IMR-90 (cell line): ENCODE measurements around the gene SCCPDH. TPM values are rescaled to one million over a fixed set of nuclear protein-coding genes. Genes with fewer than 3 reads are reported as not detected.

Source experiments
- ATAC-seq: fragments of 200-7000 bp; cut with Tn5 transposase; 2 replicates; pipeline ENCODE4 v1.9.1; 2020; ENCODE audit warnings: low read depth, mild to moderate bottlenecking, moderate library complexity
- BruUV-seq: library from RNA; stranded (reverse); fragments of 400-500 nt; replicated peaks from 2 replicates; lab custom pipeline; 2021; lab: Mats Ljungman, UMichigan
- CTCF ChIA-PET: fragments of 300-600 bp; formaldehyde crosslinking; extraction: SDS; loops from one replicate; lab custom pipeline; 2021; ENCODE audit warnings: antibody characterized with exemption; lab: Yijun Ruan, JAX
- POLR2A ChIA-PET: fragments of 300-600 bp; sonication (Branson Sonifier 250); formaldehyde crosslinking; loops from one replicate; lab custom pipeline; 2022; ENCODE audit warnings: antibody characterized with exemption; ENCODE audit not compliant: unreplicated experiment; lab: Charles Lee
- DNase-seq: peaks from one replicate; pipeline ENCODE4 v3.0.0; 2013
- H2AFZ ChIP-seq: replicated peaks from 2 replicates; pipeline ENCODE3; 2013; ENCODE audit warnings: low read length, mild to moderate bottlenecking; ENCODE audit not compliant: poor library complexity
- H2AK5ac ChIP-seq: 2 replicates; pipeline ENCODE4 v1.6.1; 2013; ENCODE audit warnings: low read depth, low read length, inconsistent platforms
- H2AK9ac ChIP-seq: replicated peaks from 2 replicates; pipeline ENCODE3; 2013; ENCODE audit warnings: mild to moderate bottlenecking, low read depth, low read length, moderate library complexity; ENCODE audit not compliant: poor library complexity
- H2BK120ac ChIP-seq: 2 replicates; pipeline ENCODE4 v1.6.1; 2013; ENCODE audit warnings: low read depth, low read length, inconsistent platforms
- H2BK15ac ChIP-seq: 3 replicates; pipeline ENCODE4 v1.6.1; 2013; ENCODE audit warnings: low read depth, low read length, inconsistent platforms
- H2BK20ac ChIP-seq: 2 replicates; pipeline ENCODE4 v1.6.1; 2013; ENCODE audit warnings: low read depth, mild to moderate bottlenecking, inconsistent platforms, low read length, moderate library complexity
- H2BK5ac ChIP-seq: 2 replicates; pipeline ENCODE4 v1.6.1; 2013; ENCODE audit warnings: mild to moderate bottlenecking, low read depth, low read length, inconsistent platforms; ENCODE audit not compliant: poor library complexity, severe bottlenecking
- H3K14ac ChIP-seq: replicated peaks from 2 replicates; pipeline ENCODE4 v1.6.1; 2013; ENCODE audit warnings: low read depth, low read length, inconsistent platforms
- H3K18ac ChIP-seq: 2 replicates; pipeline ENCODE4 v1.6.1; 2013; ENCODE audit warnings: low read depth, low read length, control low read depth
- H3K23ac ChIP-seq: 2 replicates; pipeline ENCODE4 v1.6.1; 2013; ENCODE audit warnings: low read depth, low read length, inconsistent platforms
- H3K27ac ChIP-seq: 2 replicates; pipeline ENCODE4 v1.5.1; 2013; ENCODE audit warnings: mild to moderate bottlenecking, control low read depth, low read length; ENCODE audit not compliant: insufficient read depth
- H3K27me3 ChIP-seq: 2 replicates; pipeline ENCODE4 v1.6.1; 2013; ENCODE audit warnings: low read length; ENCODE audit not compliant: control insufficient read depth, insufficient read depth
- H3K36me3 ChIP-seq: 2 replicates; pipeline ENCODE4 v1.6.1; 2013; ENCODE audit warnings: low read length, mixed read lengths; ENCODE audit not compliant: control insufficient read depth, insufficient read depth
- H3K4ac ChIP-seq: 2 replicates; pipeline ENCODE4 v1.6.1; 2013; ENCODE audit warnings: low read depth, low read length, inconsistent platforms
- H3K4me1 ChIP-seq: 2 replicates; pipeline ENCODE4 v1.6.1; 2013; ENCODE audit warnings: low read length, mixed read lengths; ENCODE audit not compliant: control insufficient read depth, insufficient read depth
- H3K4me2 ChIP-seq: 2 replicates; pipeline ENCODE4 v1.6.1; 2013; ENCODE audit warnings: low read depth, mild to moderate bottlenecking, control low read depth, low read length, moderate library complexity
- H3K4me3 ChIP-seq: 2 replicates; pipeline ENCODE4 v1.5.1; 2013; ENCODE audit warnings: low read depth, mild to moderate bottlenecking, control low read depth, low read length, moderate library complexity; ENCODE audit not compliant: insufficient read depth
- H3K56ac ChIP-seq: 2 replicates; pipeline ENCODE4 v1.6.1; 2013; ENCODE audit warnings: low read length, inconsistent platforms; ENCODE audit not compliant: insufficient read depth; ENCODE audit errors: extremely low read depth
- H3K79me1 ChIP-seq, 2 experiments: 2 replicates each; pipeline ENCODE4 v1.6.1; 2013; ENCODE audit warnings: low read length in 2 of 2, inconsistent platforms in 1 of 2, low read depth in 1 of 2
- H3K9ac ChIP-seq: 2 replicates; pipeline ENCODE4 v1.6.1; 2013; ENCODE audit warnings: low read depth, low read length, control low read depth
- H3K9me1 ChIP-seq: 2 replicates; pipeline ENCODE4 v1.6.1; 2013; ENCODE audit warnings: low read length, inconsistent platforms; ENCODE audit not compliant: insufficient read depth
- H3K9me3 ChIP-seq: 2 replicates; pipeline ENCODE4 v1.6.1; 2013; ENCODE audit warnings: low read length; ENCODE audit not compliant: control insufficient read depth, insufficient read depth
- H4K20me1 ChIP-seq: 2 replicates; pipeline ENCODE4 v1.6.1; 2013; ENCODE audit warnings: low read length, inconsistent platforms; ENCODE audit not compliant: insufficient read depth
- H4K5ac ChIP-seq: 2 replicates; pipeline ENCODE4 v1.6.1; 2013; ENCODE audit warnings: mild to moderate bottlenecking, low read depth, low read length, control low read depth
- H4K8ac ChIP-seq, 2 experiments: 2 replicates each; pipeline ENCODE4 v1.6.1; 2013; ENCODE audit warnings: low read depth in 2 of 2, low read length in 2 of 2, control low read depth in 1 of 2, inconsistent platforms in 1 of 2
- H4K91ac ChIP-seq: 2 replicates; pipeline ENCODE4 v1.6.1; 2013; ENCODE audit warnings: low read depth, low read length, inconsistent platforms; ENCODE audit not compliant: insufficient read depth
- BHLHE40 ChIP-seq: fragments of 150-350 bp; IDR thresholded peaks from 2 replicates; pipeline ENCODE4 v1.6.1; 2016; ENCODE audit warnings: mild to moderate bottlenecking, low read depth, low read length
- CEBPB ChIP-seq: IDR thresholded peaks from 2 replicates; pipeline ENCODE4 v1.6.1; 2012; ENCODE audit warnings: low read depth, low read length, improper control_type of control experiment
- CHD1 ChIP-seq: IDR thresholded peaks from 2 replicates; pipeline ENCODE4 v1.6.1; 2012; ENCODE audit warnings: low read depth, low read length, improper control_type of control experiment
- CTCF ChIP-seq: conservative IDR thresholded peaks from 2 replicates; pipeline ENCODE4 v1.5.1; 2012; ENCODE audit warnings: mild to moderate bottlenecking, low read depth, low read length, improper control_type of control experiment
- ELK1 ChIP-seq: fragments of 150-350 bp; IDR thresholded peaks from 2 replicates; pipeline ENCODE4 v1.6.1; 2016; ENCODE audit warnings: low read depth, mild to moderate bottlenecking, low read length, moderate library complexity, borderline replicate concordance
- FOS ChIP-seq: fragments of 150-350 bp; IDR thresholded peaks from 2 replicates; pipeline ENCODE4 v1.6.1; 2016; ENCODE audit warnings: low read depth, low read length
- MAFK ChIP-seq: IDR thresholded peaks from 2 replicates; pipeline ENCODE4 v1.6.1; 2012; ENCODE audit warnings: low read depth, low read length, improper control_type of control experiment
- MAZ ChIP-seq: IDR thresholded peaks from 2 replicates; pipeline ENCODE4 v1.6.1; 2012; ENCODE audit warnings: low read depth, mild to moderate bottlenecking, low read length, improper control_type of control experiment, moderate library complexity, borderline replicate concordance
- MXI1 ChIP-seq: IDR thresholded peaks from 2 replicates; pipeline ENCODE4 v1.6.1; 2012; ENCODE audit warnings: low read depth, mild to moderate bottlenecking, low read length, moderate library complexity, borderline replicate concordance
- NFE2L2 ChIP-seq: fragments of 150-350 bp; IDR thresholded peaks from 2 replicates; pipeline ENCODE4 v1.6.1; 2016; ENCODE audit warnings: low read depth, mild to moderate bottlenecking, low read length
- POLR2A ChIP-seq: IDR thresholded peaks from 2 replicates; pipeline ENCODE4 v1.6.1; 2012; ENCODE audit warnings: mild to moderate bottlenecking, low read depth, low read length
- RAD21 ChIP-seq: IDR thresholded peaks from 2 replicates; pipeline ENCODE4 v1.6.1; 2012; ENCODE audit warnings: low read length, improper control_type of control experiment
- RCOR1 ChIP-seq: IDR thresholded peaks from 2 replicates; pipeline ENCODE4 v1.6.1; 2012; ENCODE audit warnings: mild to moderate bottlenecking, low read length, improper control_type of control experiment; ENCODE audit not compliant: insufficient replicate concordance
- RFX5 ChIP-seq: IDR thresholded peaks from 2 replicates; pipeline ENCODE4 v1.8.0; 2012; ENCODE audit warnings: low read depth, mild to moderate bottlenecking, low read length, moderate library complexity
- SMC3 ChIP-seq: fragments of 150-350 bp; IDR thresholded peaks from 2 replicates; pipeline ENCODE4 v1.6.1; 2016; ENCODE audit warnings: low read depth, mild to moderate bottlenecking, antibody characterized with exemption, low read length, moderate library complexity
- WGBS, 2 experiments: methylation state at CpG; one replicate each; pipeline versions ENCODE4 v1.1.5 to v1.1.7; 2013; ENCODE audit warnings: missing lambda C conversion rate in 2 of 2; ENCODE audit not compliant: insufficient read length in 1 of 2; ENCODE audit errors: extremely low coverage in 2 of 2; 5-methylcytosine and 5-hydroxymethylcytosine counted together
- dilution Hi-C: fragments of 300-500 bp; cut with HindIII; formaldehyde crosslinking; loops from one replicate; pipeline ENCODE4 v1.14.3; 2018; ENCODE audit warnings: low sequenced_read_pairs; ENCODE audit not compliant: unreplicated experiment
- in situ Hi-C: fragments of 300-500 bp; cut with MboI; formaldehyde crosslinking; loops from 3 replicates; pipeline ENCODE4 v1.14.3; 2019; ENCODE audit warnings: low sequenced_read_pairs, inconsistent platforms, mixed read lengths
- intact Hi-C: fragments of 100-400 bp; cut with micrococcal nuclease; formaldehyde crosslinking; loops from 2 replicates; pipeline ENCODE4 v1.10.0; 2022
- polyA plus RNA-seq, 3 experiments: library from polyadenylated mRNA; depleted of rRNA; stranded (reverse); fragments of >200 nt; gene quantifications; 2 replicates each; pipeline ENCODE4 v1.2.3, GENCODE V29; 2012; ENCODE audit warnings: low replicate concordance in 1 of 3
- total RNA-seq: library from RNA; depleted of rRNA; stranded (reverse); fragments of >200 nt; gene quantifications from 2 replicates; pipeline ENCODE4 v1.2.3, GENCODE V29; 2012
- TF ChIP-seq, protein P1 (sequence below): fragments of 150-350 bp; IDR thresholded peaks from 2 replicates; pipeline ENCODE4 v1.6.1; 2017; ENCODE audit warnings: mild to moderate bottlenecking, antibody characterized with exemption, low read length, low read depth

The SCCPDH gene
- total and polyA plus RNA-seq, 2 of the 4 experiments (the other 2 are of a cell fraction) = 26.9 to 37.8 TPM

- in situ Hi-C loops (no loop called here), intact Hi-C loops (no loop called here), dilution Hi-C loops (no loop called here)
- no peak for DNase-seq
- Histone ChIP-seq H3K23ac (no peak overlapping the region), H4K8ac (no peak overlapping the region), H2BK120ac (no peak overlapping the region), H3K4me2 (no peak overlapping the region), H4K5ac (no peak overlapping the region), H4K91ac (no peak overlapping the region), H2BK5ac (no peak overlapping the region), H3K36me3 (peaks cover 15% of the 10 kb centered on the region), H4K20me1 (no peaks in the 10 kb centered on the region; the same call in 1 of the 2 replicates), H2AFZ (no peak overlapping the region), H3K14ac (no peak overlapping the region), H3K56ac (no peak overlapping the region), H3K27ac (no peak overlapping the region), H3K9me3 (no peaks in the 10 kb centered on the region), H3K4me3 (no peak overlapping the region), H2BK15ac (no peak overlapping the region), H3K18ac (no peak overlapping the region), H2BK20ac (no peak overlapping the region), H3K9me1 (peaks cover 2% of the 10 kb centered on the region; the same call in 1 of the 2 replicates), H3K4ac (no peak overlapping the region), H3K4me1 (peaks cover 4% of the 10 kb centered on the region), H2AK9ac (no peak overlapping the region), H3K27me3 (no peaks in the 10 kb centered on the region), H3K79me1 (no peaks in the 10 kb centered on the region), H2AK5ac (no peak overlapping the region), H3K9ac (no peak overlapping the region)
- WGBS, 2 experiments = no CpG with 5 or more reads among the region's 6 CpGs
- no TSS peak for BruUV-seq
- ChIA-PET CTCF (interaction anchor here (0.6 kb wide), 1 partner anchor 236 kb away, joined by 3 read pairs; no protein-coding TSS in a partner anchor), POLR2A (no interaction called here)
- TF ChIP-seq CTCF (no peak), MXI1 (no peak), MAZ (no peak), CHD1 (no peak), RCOR1 (no peak), POLR2A (no peak), RAD21 (no peak), NFE2L2 (no peak), ELK1 (no peak), FOS (no peak), CEBPB (no peak), SMC3 (no peak), RFX5 (no peak), BHLHE40 (no peak), MAFK (no peak)
- TF ChIP-seq, protein P1, sequence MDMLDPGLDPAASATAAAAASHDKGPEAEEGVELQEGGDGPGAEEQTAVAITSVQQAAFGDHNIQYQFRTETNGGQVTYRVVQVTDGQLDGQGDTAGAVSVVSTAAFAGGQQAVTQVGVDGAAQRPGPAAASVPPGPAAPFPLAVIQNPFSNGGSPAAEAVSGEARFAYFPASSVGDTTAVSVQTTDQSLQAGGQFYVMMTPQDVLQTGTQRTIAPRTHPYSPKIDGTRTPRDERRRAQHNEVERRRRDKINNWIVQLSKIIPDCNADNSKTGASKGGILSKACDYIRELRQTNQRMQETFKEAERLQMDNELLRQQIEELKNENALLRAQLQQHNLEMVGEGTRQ = no peak
- no peak for ATAC-seq
Observed at GRCh38 chr1:246771366-246771765, 47.2 kb downstream of the SCCPDH start.
